Measurements from ENCODE around the gene PASK. TPM values are rescaled to one million over a fixed set of nuclear protein-coding genes. Genes with fewer than 3 reads are reported as not detected.
A peak's percentile ranks its signal among the peaks of the same experiment; 100 is the strongest.
"Not testable (repeated sequence)": the region's sequence is repeated elsewhere in the genome, so short reads cannot be mapped to it uniquely, and the experiment has no call there.

PASK gene
- total RNA-seq = 15.7 TPM
- long read RNA-seq, full-length matches to known transcripts = 6 of 12 reads
- long read RNA-seq, partial matches to known transcripts = 2 of 12 reads
- long read RNA-seq, other reads (novel, unspliced or antisense) = 4 of 12 reads

- Histone ChIP-seq H3K27me3 (no peaks in the 10 kb centered on the region), H3K36me3 (peaks cover 3% of the 10 kb centered on the region), H3K9me3 (no peaks in the 10 kb centered on the region), H3K4me1 (peaks cover 17% of the 10 kb centered on the region), H3K4me3 (peak within 1 kb of the TSS; percentile 98), H3K27ac (peak within 1 kb of the TSS; percentile 84)
- TF ChIP-seq CTCF (IDR thresholded peaks at IDR 0.05) = no peak
- intact Hi-C loops (cut with DNase I) = no loop called here
- DNase-seq (peak; percentile 97), ATAC-seq (peak; percentile 95)
Observed at GRCh38 chr2:241148891-241149674, at the start of gene PASK. Gene PASK, minus strand, starts transcription at chr2:241149472. Its CDS starts 6,440 bp downstream, at chr2:241143032.

- no peak for TF ChIP-seq CTCF (IDR thresholded peaks at IDR 0.05)
- no peaks in the 10 kb centered on the region for H3K4me1 ChIP-seq
- H3K27me3 ChIP-seq = no peaks in the 10 kb centered on the region
- ATAC-seq (no peak), DNase-seq (no peak)
- H3K27ac ChIP-seq = no peak overlapping the region
- no peak overlapping the region for H3K4me3 ChIP-seq
- no peaks in the 10 kb centered on the region for H3K36me3 ChIP-seq
- intact Hi-C loops (cut with DNase I) = no loop called here
- H3K9me3 ChIP-seq = no peaks in the 10 kb centered on the region
Observed at GRCh38 chr2:241198381-241199279, 49.4 kb upstream of the PASK start.

- H3K9me3 ChIP-seq = no peaks in the 10 kb centered on the region
- H3K4me3 ChIP-seq = no peak overlapping the region
- no peak for ATAC-seq
- H3K4me1 ChIP-seq = no peaks in the 10 kb centered on the region
- no peak for TF ChIP-seq CTCF (IDR thresholded peaks at IDR 0.05)
- H3K27me3 ChIP-seq = no peaks in the 10 kb centered on the region
- no peaks in the 10 kb centered on the region for H3K36me3 ChIP-seq
- no peak overlapping the region for H3K27ac ChIP-seq
- DNase-seq = no peak
- intact Hi-C loops (cut with DNase I) = no loop called here
Observed at GRCh38 chr2:241197947-241198346, 48.7 kb upstream of the PASK start.

GRCh38 chr2:241197246-241197645 lies 48.0 kb upstream of the PASK start:
- H3K27ac ChIP-seq; DNase-seq; H3K9me3 ChIP-seq; intact Hi-C loops (cut with DNase I); H3K36me3 ChIP-seq; H3K4me1 ChIP-seq; H3K27me3 ChIP-seq; H3K4me3 ChIP-seq; ATAC-seq: not testable (repeated sequence)

GRCh38 chr2:241195506-241196130 lies 46.3 kb upstream of the PASK start:
- ATAC-seq = no peak
- H3K27ac ChIP-seq = no peak overlapping the region

More at GRCh38 chr2:241195506-241196130, 46.3 kb upstream of the PASK start:
- no peaks in the 10 kb centered on the region for H3K27me3 ChIP-seq
- no peaks in the 10 kb centered on the region for H3K4me1 ChIP-seq
- no peaks in the 10 kb centered on the region for H3K9me3 ChIP-seq
- no peaks in the 10 kb centered on the region for H3K36me3 ChIP-seq
- H3K4me3 ChIP-seq = no peak overlapping the region
- intact Hi-C loops (cut with DNase I) = no loop called here
- TF ChIP-seq CTCF (IDR thresholded peaks at IDR 0.05) = no peak
- DNase-seq = peak; percentile 44
